HepG2 (cell line): Measurements from ENCODE around the gene IFNA2. TPM values are rescaled to one million over a fixed set of nuclear protein-coding genes. Genes with fewer than 3 reads are reported as not detected.

Experiments
- CEBPB ChIP-seq: IDR thresholded peaks from 2 replicates; pipeline ENCODE4 v1.6.1; 2011; ENCODE audit warnings: low read depth, low read length, improper control_type of control experiment, borderline replicate concordance
- ERF ChIP-seq: IDR thresholded peaks from 2 replicates; pipeline ENCODE4 v1.6.1; 2018; ENCODE audit warnings: missing biosample characterization, missing genetic modification reagents
- FOXO1 ChIP-seq: sonication (generic); formaldehyde crosslinking; IDR thresholded peaks from 2 replicates; pipeline ENCODE4 v1.4.0; 2020; ENCODE audit warnings: missing genetic modification reagents
- IRF2 ChIP-seq: IDR thresholded peaks from 2 replicates; pipeline ENCODE4 v1.6.1; 2018; ENCODE audit warnings: missing genetic modification reagents, missing compliant biosample characterization
- KDM4B ChIP-seq: sonication (generic); formaldehyde crosslinking; IDR thresholded peaks from 2 replicates; pipeline ENCODE4 v1.4.0; 2020; ENCODE audit warnings: missing genetic modification reagents
- MIER2 ChIP-seq: IDR thresholded peaks from 2 replicates; pipeline ENCODE4 v1.6.1; 2016; ENCODE audit warnings: missing biosample characterization, missing genetic modification reagents
- NFE2L2 ChIP-seq: fragments of 150-350 bp; IDR thresholded peaks from 2 replicates; pipeline ENCODE4 v1.6.1; 2014; ENCODE audit warnings: low read length
- RFXANK ChIP-seq: IDR thresholded peaks from 2 replicates; pipeline ENCODE4 v1.6.1; 2016
- SIN3A ChIP-seq: IDR thresholded peaks from 2 replicates; pipeline ENCODE4 v1.6.1; 2011; ENCODE audit warnings: low read depth, mild to moderate bottlenecking, control low read depth, low read length, borderline replicate concordance
- SP5 ChIP-seq: IDR thresholded peaks from 2 replicates; pipeline ENCODE4 v1.6.1; 2016; ENCODE audit warnings: low read depth, borderline replicate concordance
- ZFP1 ChIP-seq: IDR thresholded peaks from 2 replicates; pipeline ENCODE4 v1.6.1; 2016
- ZFP36L1 ChIP-seq: sonication (generic); formaldehyde crosslinking; IDR thresholded peaks from 2 replicates; pipeline ENCODE4 v1.8.0; 2022; ENCODE audit warnings: mild to moderate bottlenecking, missing genetic modification reagents, moderate library complexity
- ZNF20 ChIP-seq: sonication (generic); formaldehyde crosslinking; IDR thresholded peaks from 2 replicates; pipeline ENCODE4 v1.4.0; 2020; ENCODE audit warnings: mild to moderate bottlenecking, moderate library complexity, missing genetic modification reagents
- ZNF205 ChIP-seq: IDR thresholded peaks from 2 replicates; pipeline ENCODE4 v1.6.1; 2018; ENCODE audit warnings: missing biosample characterization, missing genetic modification reagents
- ZNF260 ChIP-seq: sonication (generic); formaldehyde crosslinking; IDR thresholded peaks from 2 replicates; pipeline ENCODE4 v1.4.0; 2020; ENCODE audit warnings: missing genetic modification reagents, low read depth, mild to moderate bottlenecking, borderline replicate concordance
- ZNF614 ChIP-seq: IDR thresholded peaks from 2 replicates; pipeline ENCODE4 v1.6.1; 2018; ENCODE audit warnings: missing biosample characterization, missing genetic modification reagents, inconsistent platforms, borderline replicate concordance
- polyA plus RNA-seq, 8 experiments: library from polyadenylated mRNA; depleted of rRNA in 3 of 8; stranded (reverse) in 7 of 8; unstranded in 1 of 8; fragments of >200 nt; fragmentation: Illumina TruSeq in 4 of 8; extraction: Trizol in 4 of 8; gene quantifications; 2 replicates each; pipeline versions ENCODE4 v1.2.1 to v1.2.3, GENCODE V29; 2011 to 2016; ENCODE audit warnings: low read depth in 4 of 8, missing spikeins in 1 of 8, mixed read lengths in 1 of 8; ENCODE audit not compliant: insufficient read depth in 1 of 8
- total RNA-seq, 5 experiments: library from RNA; depleted of rRNA; stranded (reverse); fragments of >200 nt; fragmentation: Illumina TruSeq; extraction: Trizol; gene quantifications; 2 replicates each; pipeline ENCODE4 v1.2.3, GENCODE V29; 2016; ENCODE audit warnings: low read depth in 1 of 5
- TF ChIP-seq, protein P1 (sequence below): sonication (generic); formaldehyde crosslinking; IDR thresholded peaks from 2 replicates; pipeline ENCODE4 v1.8.1; 2023; ENCODE audit warnings: missing genetic modification reagents, inconsistent platforms, borderline replicate concordance
- TF ChIP-seq, protein P2 (sequence below): sonication (generic); formaldehyde crosslinking; IDR thresholded peaks from 2 replicates; pipeline ENCODE4 v1.4.0; 2020; ENCODE audit warnings: mild to moderate bottlenecking, missing genetic modification reagents
- TF ChIP-seq, protein P3 (sequence below): sonication (generic); formaldehyde crosslinking; IDR thresholded peaks from 2 replicates; pipeline ENCODE4 v1.5.1; 2020; ENCODE audit warnings: missing genetic modification reagents, mild to moderate bottlenecking, borderline replicate concordance
- TF ChIP-seq, protein P4 (sequence below): sonication (generic); formaldehyde crosslinking; IDR thresholded peaks from 2 replicates; pipeline ENCODE4 v1.4.0; 2020; ENCODE audit warnings: missing genetic modification reagents, borderline replicate concordance
- TF ChIP-seq, protein P5 (sequence below): sonication (generic); formaldehyde crosslinking; IDR thresholded peaks from 2 replicates; pipeline ENCODE4 v1.4.0; 2020; ENCODE audit warnings: low read depth, mild to moderate bottlenecking, missing genetic modification reagents

The IFNA2 gene
- total and polyA plus RNA-seq, 2 of the 13 experiments (the other 11 are each of a cell fraction or from before 2014, with no cell fraction given) = not detected

DNA sequence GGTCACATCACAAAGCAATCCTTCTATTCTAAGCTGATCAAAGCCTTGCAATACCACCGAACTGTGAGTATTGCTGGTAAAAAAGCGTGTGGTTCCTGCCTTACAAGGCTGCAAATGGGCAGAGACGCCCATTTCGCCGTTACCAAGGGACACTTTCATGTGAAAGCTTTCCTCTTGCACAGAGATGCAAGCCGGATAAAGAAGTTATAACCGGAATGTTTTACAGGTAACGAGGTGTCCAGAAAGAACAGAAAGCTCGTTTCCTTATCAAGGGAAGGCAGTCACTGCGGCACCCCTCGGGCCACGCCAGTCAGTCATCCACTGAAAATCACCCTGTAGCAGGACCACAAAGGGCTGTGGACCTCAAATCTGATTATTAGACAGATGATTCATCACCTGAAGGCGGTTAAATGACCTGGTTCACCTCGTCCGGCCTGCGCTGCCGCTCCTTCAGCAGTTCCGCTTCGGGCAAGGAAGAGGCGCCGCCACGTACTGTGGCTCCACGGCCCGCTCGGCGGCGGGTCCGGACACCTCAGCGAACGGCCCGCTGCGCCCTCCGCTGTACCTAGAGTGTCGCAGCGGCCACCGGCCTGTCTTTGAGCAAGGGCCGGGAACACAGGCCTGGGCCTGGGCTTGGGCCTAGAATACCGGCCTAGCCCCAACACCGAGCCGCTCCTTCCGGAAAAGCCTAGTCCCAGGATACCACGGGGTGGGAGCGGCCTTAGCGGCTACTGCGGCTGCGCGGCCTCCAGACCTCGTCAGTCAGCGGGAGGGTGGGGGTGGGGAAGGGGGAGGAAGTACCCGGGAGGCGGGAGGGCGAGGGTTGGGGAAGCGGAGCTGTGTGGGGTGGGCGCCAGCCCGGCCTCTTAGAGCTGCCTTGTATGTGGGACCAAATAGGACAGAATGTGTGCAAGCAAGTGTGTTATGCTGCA, 50.2 kb downstream of the IFNA2 start, which contains the start of gene KLHL9 (continued):
- TF ChIP-seq, protein P1, sequence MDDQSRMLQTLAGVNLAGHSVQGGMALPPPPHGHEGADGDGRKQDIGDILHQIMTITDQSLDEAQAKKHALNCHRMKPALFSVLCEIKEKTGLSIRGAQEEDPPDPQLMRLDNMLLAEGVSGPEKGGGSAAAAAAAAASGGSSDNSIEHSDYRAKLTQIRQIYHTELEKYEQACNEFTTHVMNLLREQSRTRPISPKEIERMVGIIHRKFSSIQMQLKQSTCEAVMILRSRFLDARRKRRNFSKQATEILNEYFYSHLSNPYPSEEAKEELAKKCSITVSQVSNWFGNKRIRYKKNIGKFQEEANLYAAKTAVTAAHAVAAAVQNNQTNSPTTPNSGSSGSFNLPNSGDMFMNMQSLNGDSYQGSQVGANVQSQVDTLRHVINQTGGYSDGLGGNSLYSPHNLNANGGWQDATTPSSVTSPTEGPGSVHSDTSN (CRISPR knock-in tag) = no peak
- TF ChIP-seq ZFP36L1 (CRISPR knock-in tag) = no peak
- no peak for TF ChIP-seq ZFP1 (CRISPR knock-in tag)
- TF ChIP-seq SP5 = no peak
- TF ChIP-seq, protein P2, sequence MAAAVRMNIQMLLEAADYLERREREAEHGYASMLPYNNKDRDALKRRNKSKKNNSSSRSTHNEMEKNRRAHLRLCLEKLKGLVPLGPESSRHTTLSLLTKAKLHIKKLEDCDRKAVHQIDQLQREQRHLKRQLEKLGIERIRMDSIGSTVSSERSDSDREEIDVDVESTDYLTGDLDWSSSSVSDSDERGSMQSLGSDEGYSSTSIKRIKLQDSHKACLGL = peak; percentile 93
- TF ChIP-seq ZNF260 (CRISPR knock-in tag) = no peak
- TF ChIP-seq SIN3A = no peak; the same call in 1 of the 2 replicates
- TF ChIP-seq, protein P3, sequence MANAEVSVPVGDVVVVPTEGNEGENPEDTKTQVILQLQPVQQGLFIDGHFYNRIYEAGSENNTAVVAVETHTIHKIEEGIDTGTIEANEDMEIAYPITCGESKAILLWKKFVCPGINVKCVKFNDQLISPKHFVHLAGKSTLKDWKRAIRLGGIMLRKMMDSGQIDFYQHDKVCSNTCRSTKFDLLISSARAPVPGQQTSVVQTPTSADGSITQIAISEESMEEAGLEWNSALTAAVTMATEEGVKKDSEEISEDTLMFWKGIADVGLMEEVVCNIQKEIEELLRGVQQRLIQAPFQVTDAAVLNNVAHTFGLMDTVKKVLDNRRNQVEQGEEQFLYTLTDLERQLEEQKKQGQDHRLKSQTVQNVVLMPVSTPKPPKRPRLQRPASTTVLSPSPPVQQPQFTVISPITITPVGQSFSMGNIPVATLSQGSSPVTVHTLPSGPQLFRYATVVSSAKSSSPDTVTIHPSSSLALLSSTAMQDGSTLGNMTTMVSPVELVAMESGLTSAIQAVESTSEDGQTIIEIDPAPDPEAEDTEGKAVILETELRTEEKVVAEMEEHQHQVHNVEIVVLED (CRISPR knock-in tag) = peak; percentile 53; the same call in 1 of the 2 replicates
- no peak for TF ChIP-seq ZNF20
- TF ChIP-seq IRF2 = 0 out of 2 replicates have a peak, but pooled peaks have one; percentile 13
- TF ChIP-seq KDM4B (CRISPR knock-in tag) = peak; percentile 34; the same call in 1 of the 2 replicates
- no peak for TF ChIP-seq RFXANK (CRISPR knock-in tag)
- TF ChIP-seq NFE2L2 = no peak
- no peak for TF ChIP-seq CEBPB
- TF ChIP-seq ZNF205 (CRISPR knock-in tag) = no peak
- TF ChIP-seq FOXO1 (CRISPR knock-in tag) = peak; percentile 30
- TF ChIP-seq, protein P4, sequence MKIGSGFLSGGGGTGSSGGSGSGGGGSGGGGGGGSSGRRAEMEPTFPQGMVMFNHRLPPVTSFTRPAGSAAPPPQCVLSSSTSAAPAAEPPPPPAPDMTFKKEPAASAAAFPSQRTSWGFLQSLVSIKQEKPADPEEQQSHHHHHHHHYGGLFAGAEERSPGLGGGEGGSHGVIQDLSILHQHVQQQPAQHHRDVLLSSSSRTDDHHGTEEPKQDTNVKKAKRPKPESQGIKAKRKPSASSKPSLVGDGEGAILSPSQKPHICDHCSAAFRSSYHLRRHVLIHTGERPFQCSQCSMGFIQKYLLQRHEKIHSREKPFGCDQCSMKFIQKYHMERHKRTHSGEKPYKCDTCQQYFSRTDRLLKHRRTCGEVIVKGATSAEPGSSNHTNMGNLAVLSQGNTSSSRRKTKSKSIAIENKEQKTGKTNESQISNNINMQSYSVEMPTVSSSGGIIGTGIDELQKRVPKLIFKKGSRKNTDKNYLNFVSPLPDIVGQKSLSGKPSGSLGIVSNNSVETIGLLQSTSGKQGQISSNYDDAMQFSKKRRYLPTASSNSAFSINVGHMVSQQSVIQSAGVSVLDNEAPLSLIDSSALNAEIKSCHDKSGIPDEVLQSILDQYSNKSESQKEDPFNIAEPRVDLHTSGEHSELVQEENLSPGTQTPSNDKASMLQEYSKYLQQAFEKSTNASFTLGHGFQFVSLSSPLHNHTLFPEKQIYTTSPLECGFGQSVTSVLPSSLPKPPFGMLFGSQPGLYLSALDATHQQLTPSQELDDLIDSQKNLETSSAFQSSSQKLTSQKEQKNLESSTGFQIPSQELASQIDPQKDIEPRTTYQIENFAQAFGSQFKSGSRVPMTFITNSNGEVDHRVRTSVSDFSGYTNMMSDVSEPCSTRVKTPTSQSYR (CRISPR knock-in tag) = peak; percentile 14; the same call in 1 of the 2 replicates
- TF ChIP-seq ZNF614 (CRISPR knock-in tag) = no peak
- 0 out of 2 replicates have a peak, but pooled peaks have one; percentile 76 for TF ChIP-seq ERF (CRISPR knock-in tag)
- TF ChIP-seq MIER2 (CRISPR knock-in tag) = no peak
- TF ChIP-seq, protein P5, sequence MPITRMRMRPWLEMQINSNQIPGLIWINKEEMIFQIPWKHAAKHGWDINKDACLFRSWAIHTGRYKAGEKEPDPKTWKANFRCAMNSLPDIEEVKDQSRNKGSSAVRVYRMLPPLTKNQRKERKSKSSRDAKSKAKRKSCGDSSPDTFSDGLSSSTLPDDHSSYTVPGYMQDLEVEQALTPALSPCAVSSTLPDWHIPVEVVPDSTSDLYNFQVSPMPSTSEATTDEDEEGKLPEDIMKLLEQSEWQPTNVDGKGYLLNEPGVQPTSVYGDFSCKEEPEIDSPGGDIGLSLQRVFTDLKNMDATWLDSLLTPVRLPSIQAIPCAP = no peak
